GM12878 (cell line): ENCODE measurements around the gene DERL3. TPM values are rescaled to one million over a fixed set of nuclear protein-coding genes. Genes with fewer than 3 reads are reported as not detected.
A peak's percentile ranks its signal among the peaks of the same experiment; 100 is the strongest.

Experiments used
- BHLHE40 ChIP-seq, 2 experiments: fragments of 450-650 bp in 1 of 2; IDR thresholded peaks; 2 replicates each; pipeline ENCODE4 v1.6.1; 2011 to 2017; ENCODE audit warnings: low read depth in 2 of 2, borderline replicate concordance in 1 of 2, improper control_type of control experiment in 1 of 2, low read length in 1 of 2, mild to moderate bottlenecking in 1 of 2
- CHD2 ChIP-seq: IDR thresholded peaks from 2 replicates; pipeline ENCODE4 v1.6.1; 2011; ENCODE audit warnings: low read depth, low read length, improper control_type of control experiment, borderline replicate concordance
- CTCF ChIP-seq, 3 experiments: IDR thresholded peaks in 2 of 3; conservative IDR thresholded peaks in 1 of 3; 2 replicates each; pipeline ENCODE4 v1.5.1; 2011; ENCODE audit warnings: low read depth in 3 of 3, low read length in 3 of 3, mild to moderate bottlenecking in 3 of 3, control low read depth in 2 of 3, moderate library complexity in 2 of 3, inconsistent platforms in 1 of 3, mixed read lengths in 1 of 3; ENCODE audit not compliant: control insufficient read depth in 2 of 3, insufficient read depth in 1 of 3; ENCODE audit errors: extremely low read depth in 1 of 3
- DPF2 ChIP-seq: fragments of 450-650 bp; IDR thresholded peaks from 2 replicates; pipeline ENCODE4 v1.6.1; 2017; ENCODE audit warnings: mild to moderate bottlenecking
- E2F8 ChIP-seq: fragments of 450-650 bp; IDR thresholded peaks from 2 replicates; pipeline ENCODE4 v1.6.1; 2018; ENCODE audit warnings: mild to moderate bottlenecking, low read depth, moderate library complexity; ENCODE audit not compliant: partially characterized antibody
- EED ChIP-seq: sonication (generic); IDR thresholded peaks from 2 replicates; pipeline ENCODE4 v1.6.1; 2016; ENCODE audit warnings: antibody characterized with exemption, low read depth
- GATAD2B ChIP-seq: fragments of 450-650 bp; conservative IDR thresholded peaks from 2 replicates; pipeline ENCODE4 v1.6.1; 2017; ENCODE audit warnings: low read depth, mild to moderate bottlenecking, moderate library complexity
- HCFC1 ChIP-seq: fragments of 150-350 bp; IDR thresholded peaks from 2 replicates; pipeline ENCODE4 v1.6.1; 2014; ENCODE audit warnings: low read length
- IKZF2 ChIP-seq, 2 experiments: fragments of 450-650 bp; IDR thresholded peaks; 2 replicates each; pipeline ENCODE4 v1.6.1; 2017; ENCODE audit warnings: mild to moderate bottlenecking in 2 of 2, moderate library complexity in 2 of 2
- NBN ChIP-seq: fragments of 450-650 bp; IDR thresholded peaks from 2 replicates; pipeline ENCODE4 v1.6.1; 2016
- SP1 ChIP-seq: IDR thresholded peaks from one replicate; pipeline ENCODE4 v1.6.1; 2011; ENCODE audit warnings: low read depth, low read length
- SUPT20H ChIP-seq: IDR thresholded peaks from 2 replicates; pipeline ENCODE4 v1.6.1; 2011; ENCODE audit warnings: low read depth, mild to moderate bottlenecking, low read length, moderate library complexity, borderline replicate concordance; ENCODE audit not compliant: control insufficient read depth
- ZNF384 ChIP-seq: IDR thresholded peaks from 2 replicates; pipeline ENCODE4 v1.6.1; 2012; ENCODE audit warnings: low read depth, mild to moderate bottlenecking, low read length, improper control_type of control experiment, borderline replicate concordance
- polyA plus RNA-seq, 11 experiments: library from polyadenylated mRNA; depleted of rRNA in 4 of 11; unstranded in 6 of 11; stranded (reverse) in 5 of 11; fragments of >200 nt; fragmentation: Nextera tagmentation in 4 of 11; fragmentation: Illumina TruSeq in 1 of 11; extraction: Ambion mirVana in 4 of 11; extraction: Trizol in 1 of 11; gene quantifications; 1 replicate in 1 of 11; 2 replicates in 10 of 11; pipeline versions ENCODE4 v1.2.1 to v1.2.3, GENCODE V29; 2011 to 2016; ENCODE audit warnings: inconsistent platforms in 2 of 11, missing spikeins in 2 of 11, low read depth in 1 of 11
- total RNA-seq, 4 experiments: library from RNA; depleted of rRNA in 3 of 4; stranded (reverse); fragments of >200 nt in 3 of 4; fragmentation: Illumina TruSeq in 1 of 4; extraction: Trizol in 1 of 4; gene quantifications; 2 replicates each; pipeline versions ENCODE4 v1.2.1 to v1.2.3, GENCODE V29; 2013 to 2021
- TF ChIP-seq, protein P1 (sequence below): IDR thresholded peaks from 2 replicates; pipeline ENCODE4 v1.6.1; 2012; ENCODE audit warnings: improper control_type of control experiment, low read depth, low read length; ENCODE audit not compliant: insufficient replicate concordance
- TF ChIP-seq, protein P2 (sequence below): IDR thresholded peaks from 2 replicates; pipeline ENCODE4 v1.6.1; 2011; ENCODE audit warnings: borderline replicate concordance, low read depth, mild to moderate bottlenecking, moderate library complexity, low read length; ENCODE audit not compliant: insufficient read depth, poor library complexity, severe bottlenecking

The DERL3 gene
- total and polyA plus RNA-seq, 10 of the 15 experiments (the other 5 are each of a cell fraction or from before 2014, with no cell fraction given) = 4.1 to 52.4 (median 14.1) TPM

DNA sequence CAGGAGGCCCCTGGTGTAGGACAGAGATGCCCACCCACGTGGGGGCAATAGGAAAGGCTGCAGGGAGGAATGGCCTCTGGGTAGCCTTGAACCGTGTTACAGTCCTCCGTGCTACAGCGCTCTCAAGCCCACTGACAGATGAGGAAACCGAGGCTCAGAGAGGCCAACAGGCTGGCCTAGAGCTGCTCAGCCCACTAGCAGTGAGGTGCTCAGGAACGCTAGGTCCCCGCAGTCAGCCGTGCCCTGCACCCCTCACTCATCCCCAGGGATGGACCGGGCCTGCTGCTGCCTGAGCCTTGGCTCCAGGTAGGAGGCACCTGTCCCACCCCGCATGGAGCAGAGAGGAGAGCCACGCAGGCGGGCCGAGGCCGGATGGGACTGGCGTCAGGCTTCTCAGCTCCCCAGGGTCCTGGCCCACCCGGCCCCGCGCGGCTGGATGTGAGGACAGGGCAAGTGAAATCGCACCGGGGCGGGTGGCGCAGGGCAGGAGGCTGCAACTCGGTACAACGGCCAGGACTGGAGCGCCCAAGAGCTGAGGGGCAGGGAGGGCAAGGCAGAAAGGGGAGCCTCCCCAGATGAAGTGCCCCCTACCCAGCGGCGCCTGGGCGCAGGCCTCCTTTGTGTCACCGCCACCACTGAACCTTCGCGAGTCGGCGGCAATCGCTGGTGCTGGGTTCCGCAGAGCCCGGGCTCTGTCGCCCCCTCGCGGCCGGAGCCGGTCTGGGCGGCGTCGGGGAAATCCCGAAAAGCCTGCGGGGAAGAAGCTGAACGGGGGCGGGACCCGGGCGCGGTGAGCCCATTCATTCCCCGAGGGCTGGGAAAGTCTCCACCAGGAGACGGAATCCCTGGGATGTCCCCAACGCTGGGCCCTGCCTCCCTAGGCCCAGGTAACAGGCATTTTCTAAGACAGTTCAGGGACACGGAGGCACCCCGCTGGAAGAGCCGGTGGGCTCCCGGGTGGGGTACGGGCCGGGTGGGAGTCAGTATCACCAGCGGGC, 10.5 kb upstream of the DERL3 start (continued):
- TF ChIP-seq, protein P1, sequence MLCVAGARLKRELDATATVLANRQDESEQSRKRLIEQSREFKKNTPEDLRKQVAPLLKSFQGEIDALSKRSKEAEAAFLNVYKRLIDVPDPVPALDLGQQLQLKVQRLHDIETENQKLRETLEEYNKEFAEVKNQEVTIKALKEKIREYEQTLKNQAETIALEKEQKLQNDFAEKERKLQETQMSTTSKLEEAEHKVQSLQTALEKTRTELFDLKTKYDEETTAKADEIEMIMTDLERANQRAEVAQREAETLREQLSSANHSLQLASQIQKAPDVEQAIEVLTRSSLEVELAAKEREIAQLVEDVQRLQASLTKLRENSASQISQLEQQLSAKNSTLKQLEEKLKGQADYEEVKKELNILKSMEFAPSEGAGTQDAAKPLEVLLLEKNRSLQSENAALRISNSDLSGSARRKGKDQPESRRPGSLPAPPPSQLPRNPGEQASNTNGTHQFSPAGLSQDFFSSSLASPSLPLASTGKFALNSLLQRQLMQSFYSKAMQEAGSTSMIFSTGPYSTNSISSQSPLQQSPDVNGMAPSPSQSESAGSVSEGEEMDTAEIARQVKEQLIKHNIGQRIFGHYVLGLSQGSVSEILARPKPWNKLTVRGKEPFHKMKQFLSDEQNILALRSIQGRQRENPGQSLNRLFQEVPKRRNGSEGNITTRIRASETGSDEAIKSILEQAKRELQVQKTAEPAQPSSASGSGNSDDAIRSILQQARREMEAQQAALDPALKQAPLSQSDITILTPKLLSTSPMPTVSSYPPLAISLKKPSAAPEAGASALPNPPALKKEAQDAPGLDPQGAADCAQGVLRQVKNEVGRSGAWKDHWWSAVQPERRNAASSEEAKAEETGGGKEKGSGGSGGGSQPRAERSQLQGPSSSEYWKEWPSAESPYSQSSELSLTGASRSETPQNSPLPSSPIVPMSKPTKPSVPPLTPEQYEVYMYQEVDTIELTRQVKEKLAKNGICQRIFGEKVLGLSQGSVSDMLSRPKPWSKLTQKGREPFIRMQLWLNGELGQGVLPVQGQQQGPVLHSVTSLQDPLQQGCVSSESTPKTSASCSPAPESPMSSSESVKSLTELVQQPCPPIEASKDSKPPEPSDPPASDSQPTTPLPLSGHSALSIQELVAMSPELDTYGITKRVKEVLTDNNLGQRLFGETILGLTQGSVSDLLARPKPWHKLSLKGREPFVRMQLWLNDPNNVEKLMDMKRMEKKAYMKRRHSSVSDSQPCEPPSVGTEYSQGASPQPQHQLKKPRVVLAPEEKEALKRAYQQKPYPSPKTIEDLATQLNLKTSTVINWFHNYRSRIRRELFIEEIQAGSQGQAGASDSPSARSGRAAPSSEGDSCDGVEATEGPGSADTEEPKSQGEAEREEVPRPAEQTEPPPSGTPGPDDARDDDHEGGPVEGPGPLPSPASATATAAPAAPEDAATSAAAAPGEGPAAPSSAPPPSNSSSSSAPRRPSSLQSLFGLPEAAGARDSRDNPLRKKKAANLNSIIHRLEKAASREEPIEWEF = no peak
- TF ChIP-seq IKZF2 (IDR thresholded peaks at IDR 0.05) = peak in 1 of 2 experiments; percentile 50; a peak in 1 of 4 replicates
- no peak for TF ChIP-seq E2F8
- TF ChIP-seq CTCF (IDR thresholded peaks at IDR 0.05 in 2 of 3, conservative IDR thresholded peaks at IDR 0.05 in 1 of 3; ENCODE audit: control insufficient read depth in 2 of 3, extremely low read depth in 1 of 3, insufficient read depth in 1 of 3, low read depth in 3 of 3, low read length in 3 of 3) = peak; percentile 94 to 98 (median 97); a peak in 5 of 6 replicates
- TF ChIP-seq, protein P2, sequence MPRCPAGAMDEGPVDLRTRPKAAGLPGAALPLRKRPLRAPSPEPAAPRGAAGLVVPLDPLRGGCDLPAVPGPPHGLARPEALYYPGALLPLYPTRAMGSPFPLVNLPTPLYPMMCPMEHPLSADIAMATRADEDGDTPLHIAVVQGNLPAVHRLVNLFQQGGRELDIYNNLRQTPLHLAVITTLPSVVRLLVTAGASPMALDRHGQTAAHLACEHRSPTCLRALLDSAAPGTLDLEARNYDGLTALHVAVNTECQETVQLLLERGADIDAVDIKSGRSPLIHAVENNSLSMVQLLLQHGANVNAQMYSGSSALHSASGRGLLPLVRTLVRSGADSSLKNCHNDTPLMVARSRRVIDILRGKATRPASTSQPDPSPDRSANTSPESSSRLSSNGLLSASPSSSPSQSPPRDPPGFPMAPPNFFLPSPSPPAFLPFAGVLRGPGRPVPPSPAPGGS = peak; percentile 80
- 0 out of 4 replicates have a peak, but pooled peaks of 1 of the 2 experiments have one; percentile 27 for TF ChIP-seq BHLHE40 (IDR thresholded peaks at IDR 0.05; ENCODE audit: borderline replicate concordance in 1 of 2, low read depth in 2 of 2, low read length in 1 of 2)
- 0 out of 2 replicates have a peak, but pooled peaks have one; percentile 49 for TF ChIP-seq GATAD2B
- no peak for TF ChIP-seq SUPT20H
- TF ChIP-seq HCFC1 = 0 out of 2 replicates have a peak, but pooled peaks have one; percentile 31
- TF ChIP-seq SP1 = no peak
- TF ChIP-seq NBN = 0 out of 2 replicates have a peak, but pooled peaks have one; percentile 32
- peak; percentile 53; the same call in 1 of the 2 replicates for TF ChIP-seq DPF2
- TF ChIP-seq EED = 0 out of 2 replicates have a peak, but pooled peaks have one; percentile 22
- peak; percentile 29; the same call in 1 of the 2 replicates for TF ChIP-seq CHD2
- TF ChIP-seq ZNF384 = no peak
